HG02884 (cell line): ENCODE measurements around the gene NPR3.

Experiments used
- ATAC-seq: cut with Tn5 transposase; IDR thresholded peaks from one replicate; pipeline ENCODE4 v1.9.1; 2021; ENCODE audit warnings: mild to moderate bottlenecking, moderate library complexity; ENCODE audit not compliant: unreplicated experiment

Gene NPR3

GRCh38 chr5:32711681-32712480 lies 760 bp downstream of the NPR3 start:
- no peak for ATAC-seq

GRCh38 chr5:32712481-32713360 lies 1.6 kb downstream of the NPR3 start:
- no peak for ATAC-seq

- no peak for ATAC-seq
These were observed 2.2 kb downstream of the NPR3 start for GRCh38 chr5:32713361-32713769.

GRCh38 chr5:32713770-32714381 lies 2.8 kb downstream of the NPR3 start:
- no peak for ATAC-seq

- no peak for ATAC-seq
These were observed 3.7 kb downstream of the NPR3 start for GRCh38 chr5:32714836-32715235.

- no peak for ATAC-seq
These were observed 9.2 kb downstream of the NPR3 start for GRCh38 chr5:32720300-32720699.

GRCh38 chr5:32721626-32722025 lies 10.5 kb downstream of the NPR3 start:
- ATAC-seq: no peak

GRCh38 chr5:32722957-32723356 lies 11.8 kb downstream of the NPR3 start:
- no peak for ATAC-seq

- no peak for ATAC-seq
These were observed 13.4 kb downstream of the NPR3 start for GRCh38 chr5:32724526-32724925.

- no peak for ATAC-seq
These were observed 15.0 kb downstream of the NPR3 start for GRCh38 chr5:32726086-32726557.

- no peak for ATAC-seq
These were observed 18.5 kb downstream of the NPR3 start for GRCh38 chr5:32729651-32730050.

GRCh38 chr5:32733590-32734340 lies 22.6 kb downstream of the NPR3 start:
- no peak for ATAC-seq

GRCh38 chr5:32734827-32735378 lies 23.8 kb downstream of the NPR3 start:
- no peak for ATAC-seq

- no peak for ATAC-seq
These were observed 24.4 kb downstream of the NPR3 start for GRCh38 chr5:32735512-32735911.

- ATAC-seq: no peak
These were observed 25.7 kb downstream of the NPR3 start for GRCh38 chr5:32736842-32737241.

GRCh38 chr5:32740651-32741050 lies 29.5 kb downstream of the NPR3 start:
- no peak for ATAC-seq

GRCh38 chr5:32745317-32745716 lies 34.2 kb downstream of the NPR3 start:
- no peak for ATAC-seq

GRCh38 chr5:32752411-32752810 lies 41.3 kb downstream of the NPR3 start:
- no peak for ATAC-seq

GRCh38 chr5:32753051-32753450 lies 41.9 kb downstream of the NPR3 start:
- no peak for ATAC-seq

GRCh38 chr5:32753765-32754164 lies 42.6 kb downstream of the NPR3 start:
- no peak for ATAC-seq
